Neuronal stem cell (in vitro differentiated cells): Measurements from ENCODE around the gene CAPZB.

Source experiments
- DNase-seq: peaks from one replicate; pipeline ENCODE4 v3.0.0-alpha.2; 2013; ENCODE audit warnings: low spot score
- H2AFZ ChIP-seq: one replicate; pipeline ENCODE4 v1.6.1; 2013; ENCODE audit warnings: mild to moderate bottlenecking, low read length, inconsistent platforms
- H2AK5ac ChIP-seq: 2 replicates; pipeline ENCODE4 v1.6.1; 2013; ENCODE audit warnings: low read depth, mild to moderate bottlenecking, inconsistent platforms, low read length, moderate library complexity, mixed read lengths
- H2BK120ac ChIP-seq: 2 replicates; pipeline ENCODE4 v1.6.1; 2013; ENCODE audit warnings: low read depth, mild to moderate bottlenecking, inconsistent platforms, low read length, moderate library complexity, mixed read lengths
- H2BK12ac ChIP-seq: one replicate; pipeline ENCODE4 v1.6.1; 2013; ENCODE audit warnings: low read length, inconsistent platforms
- H2BK15ac ChIP-seq: 2 replicates; pipeline ENCODE4 v1.6.1; 2013; ENCODE audit warnings: mild to moderate bottlenecking, low read length, inconsistent platforms, mixed read lengths
- H2BK5ac ChIP-seq: one replicate; pipeline ENCODE4 v1.6.1; 2013; ENCODE audit warnings: inconsistent platforms, mild to moderate bottlenecking, low read length, moderate library complexity
- H3K14ac ChIP-seq: one replicate; pipeline ENCODE4 v1.6.1; 2013; ENCODE audit warnings: low read length, inconsistent platforms
- H3K18ac ChIP-seq: 2 replicates; pipeline ENCODE4 v1.6.1; 2013; ENCODE audit warnings: low read length, inconsistent platforms
- H3K23ac ChIP-seq: 2 replicates; pipeline ENCODE4 v1.6.1; 2013; ENCODE audit warnings: low read depth, mild to moderate bottlenecking, mixed read lengths, low read length, inconsistent platforms; ENCODE audit not compliant: poor library complexity
- H3K27ac ChIP-seq: replicated peaks from 3 replicates; pipeline ENCODE4 v1.5.1; 2013; ENCODE audit warnings: low read length, inconsistent platforms
- H3K27me3 ChIP-seq, 3 experiments: 2 replicates each; pipeline ENCODE4 v1.6.1; 2013; ENCODE audit warnings: low read length in 3 of 3, mild to moderate bottlenecking in 2 of 3, inconsistent platforms in 1 of 3, low read depth in 1 of 3, mixed read lengths in 1 of 3, moderate library complexity in 1 of 3; ENCODE audit not compliant: control insufficient read depth in 3 of 3, insufficient read depth in 3 of 3
- H3K36me3 ChIP-seq, 2 donors: replicated peaks in 1 of 2; 2 replicates each; pipeline ENCODE4 v1.6.1; 2013; ENCODE audit warnings: low read length in 2 of 2; ENCODE audit not compliant: control insufficient read depth in 2 of 2, insufficient read depth in 2 of 2
- H3K4ac ChIP-seq: 2 replicates; pipeline ENCODE4 v1.6.1; 2013; ENCODE audit warnings: inconsistent platforms, mild to moderate bottlenecking, low read length, moderate library complexity
- H3K4me1 ChIP-seq, 2 donors: 1 replicate in 1 of 2; 2 replicates in 1 of 2; pipeline ENCODE4 v1.6.1; 2013; ENCODE audit warnings: low read length in 2 of 2, low read depth in 1 of 2; ENCODE audit not compliant: control insufficient read depth in 2 of 2, insufficient read depth in 1 of 2
- H3K4me2 ChIP-seq: one replicate; pipeline ENCODE4 v1.6.1; 2013; ENCODE audit warnings: mild to moderate bottlenecking, low read length, inconsistent platforms; ENCODE audit not compliant: insufficient read depth, poor library complexity, severe bottlenecking
- H3K4me3 ChIP-seq, 2 donors: 2 replicates each; pipeline ENCODE4 v1.5.1; 2013; ENCODE audit warnings: low read length in 2 of 2, mild to moderate bottlenecking in 2 of 2, inconsistent platforms in 1 of 2, moderate library complexity in 1 of 2
- H3K79me1 ChIP-seq: one replicate; pipeline ENCODE4 v1.6.1; 2013; ENCODE audit warnings: low read depth, mild to moderate bottlenecking, inconsistent platforms, low read length, moderate library complexity
- H3K9ac ChIP-seq: one replicate; pipeline ENCODE4 v1.6.1; 2013; ENCODE audit warnings: mild to moderate bottlenecking, low read depth, low read length, inconsistent platforms; ENCODE audit not compliant: poor library complexity
- H3K9me3 ChIP-seq, 2 donors: replicated peaks in 1 of 2; 2 replicates each; pipeline versions ENCODE3 to v1.6.1; 2013; ENCODE audit warnings: low read length in 2 of 2, mild to moderate bottlenecking in 2 of 2, inconsistent platforms in 1 of 2, low read depth in 1 of 2, mixed read lengths in 1 of 2, moderate library complexity in 1 of 2; ENCODE audit not compliant: control insufficient read depth in 2 of 2, insufficient read depth in 1 of 2
- H4K8ac ChIP-seq: one replicate; pipeline ENCODE4 v1.6.1; 2013; ENCODE audit warnings: low read depth, mild to moderate bottlenecking, inconsistent platforms, low read length, moderate library complexity
- H4K91ac ChIP-seq: one replicate; pipeline ENCODE4 v1.6.1; 2013; ENCODE audit warnings: low read length, low read depth, mild to moderate bottlenecking, inconsistent platforms; ENCODE audit not compliant: poor library complexity
- WGBS, 2 donors: extraction: QIAGEN DNeasy Blood & Tissue Kit; methylation state at CpG; one replicate each; pipeline ENCODE4 v1.1.7; 2013; ENCODE audit warnings: missing lambda C conversion rate in 2 of 2, mixed read lengths in 1 of 2; ENCODE audit not compliant: insufficient read length in 2 of 2, insufficient replicate concordance in 1 of 2; ENCODE audit errors: extremely low coverage in 2 of 2; 5-methylcytosine and 5-hydroxymethylcytosine counted together

Gene CAPZB

DNA sequence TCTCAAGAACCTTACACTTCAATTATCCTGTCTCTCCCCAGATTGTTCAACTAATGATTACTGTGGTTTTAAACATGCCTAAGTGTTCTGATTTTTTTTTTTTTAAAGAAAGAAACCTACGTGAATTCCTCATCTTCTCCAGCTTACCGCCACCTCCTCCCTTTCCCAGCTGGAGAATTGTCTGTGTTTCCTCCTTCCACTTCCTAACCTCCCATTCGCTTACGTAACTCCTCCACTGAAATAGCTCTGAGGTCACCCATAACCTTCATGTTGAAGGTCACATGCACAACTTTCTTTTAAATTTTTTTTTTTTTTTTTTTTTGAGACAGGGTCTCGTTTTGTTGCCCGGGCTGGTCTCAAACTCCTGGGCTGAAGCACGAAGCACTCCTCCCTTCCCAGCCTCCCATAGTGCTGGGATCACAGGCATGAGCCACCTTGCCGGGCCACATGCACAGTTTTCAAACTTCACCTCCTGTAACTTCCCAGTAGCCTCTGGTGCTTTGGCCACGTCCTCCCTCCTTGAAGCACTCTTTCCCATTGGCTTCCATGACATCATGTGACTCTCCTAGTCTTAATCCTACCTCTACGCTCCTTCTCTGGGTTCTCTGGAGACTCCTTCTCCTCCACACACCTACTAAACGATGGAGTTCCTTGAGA, 9.8 kb upstream of the CAPZB start:
- Histone ChIP-seq H2BK5ac (no peak overlapping the region), H3K23ac (no peak overlapping the region), H4K8ac (no peak overlapping the region), H3K27ac (no peak overlapping the region), H3K4me2 (no peak overlapping the region), H3K4me1 (no peaks in the 10 kb centered on the region), H2AFZ (no peak overlapping the region), H3K9ac (no peak overlapping the region), H3K4ac (no peak overlapping the region), H2BK120ac (no peak overlapping the region), H2BK12ac (no peak overlapping the region), H3K14ac (no peak overlapping the region), H3K9me3 (peaks cover 0 to 4% of the 10 kb centered on the region in 2 donors), H3K27me3 (peaks cover 0 to 9% (median 0%) of the 10 kb centered on the region in 3 experiments), H3K18ac (no peak overlapping the region), H3K36me3 (no peaks in the 10 kb centered on the region), H4K91ac (no peak overlapping the region), H3K4me3 (no peak overlapping the region), H3K79me1 (no peaks in the 10 kb centered on the region), H2AK5ac (no peak overlapping the region), H2BK15ac (no peak overlapping the region)
- no peak for DNase-seq
- no CpG with 5 or more reads among the region's 11 CpGs for WGBS, 2 donors

DNA sequence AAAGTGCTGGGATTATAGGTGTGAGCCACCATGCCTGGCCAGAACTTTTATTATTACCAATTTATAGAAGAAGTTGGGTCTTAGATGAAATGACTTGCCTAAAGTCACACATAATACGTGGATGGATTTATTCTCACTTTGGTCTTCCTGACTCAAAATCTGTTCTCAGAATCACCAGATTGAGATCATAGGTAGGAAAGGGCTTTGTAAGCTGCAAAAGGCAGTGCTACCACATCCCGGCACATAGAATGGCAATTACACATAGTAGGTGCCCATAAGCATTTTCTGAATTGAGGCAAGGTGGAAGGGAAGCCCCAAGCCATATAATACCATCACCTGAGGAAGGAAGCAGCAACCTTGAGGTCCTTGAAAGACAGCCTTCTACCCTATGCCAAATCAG, 8.2 kb upstream of the CAPZB start:
- no peak overlapping the region for H2BK120ac ChIP-seq
- no peak overlapping the region for H2AFZ ChIP-seq
- no peak overlapping the region for H4K91ac ChIP-seq
- H3K4me3 ChIP-seq, result no peak overlapping the region
- H2BK12ac ChIP-seq, result no peak overlapping the region
- H3K36me3 ChIP-seq, result no peaks in the 10 kb centered on the region
- no peaks in the 10 kb centered on the region for H3K9me3 ChIP-seq
- no peaks in the 10 kb centered on the region for H3K79me1 ChIP-seq
- H3K4me1 ChIP-seq, result no peaks in the 10 kb centered on the region
- peaks cover 0 to 9% (median 0%) of the 10 kb centered on the region in 3 experiments for H3K27me3 ChIP-seq
- DNase-seq, result no peak
- no peak overlapping the region for H3K23ac ChIP-seq
- H2BK15ac ChIP-seq, result no peak overlapping the region
- H3K14ac ChIP-seq, result no peak overlapping the region
- no peak overlapping the region for H3K9ac ChIP-seq
- H2AK5ac ChIP-seq, result no peak overlapping the region
- H3K4me2 ChIP-seq, result no peak overlapping the region
- no peak overlapping the region for H4K8ac ChIP-seq
- no CpG with 5 or more reads among the region's 2 CpGs for WGBS, 2 donors
- H3K27ac ChIP-seq, result no peak overlapping the region
- no peak overlapping the region for H3K4ac ChIP-seq
- no peak overlapping the region for H3K18ac ChIP-seq
- H2BK5ac ChIP-seq, result no peak overlapping the region

DNA sequence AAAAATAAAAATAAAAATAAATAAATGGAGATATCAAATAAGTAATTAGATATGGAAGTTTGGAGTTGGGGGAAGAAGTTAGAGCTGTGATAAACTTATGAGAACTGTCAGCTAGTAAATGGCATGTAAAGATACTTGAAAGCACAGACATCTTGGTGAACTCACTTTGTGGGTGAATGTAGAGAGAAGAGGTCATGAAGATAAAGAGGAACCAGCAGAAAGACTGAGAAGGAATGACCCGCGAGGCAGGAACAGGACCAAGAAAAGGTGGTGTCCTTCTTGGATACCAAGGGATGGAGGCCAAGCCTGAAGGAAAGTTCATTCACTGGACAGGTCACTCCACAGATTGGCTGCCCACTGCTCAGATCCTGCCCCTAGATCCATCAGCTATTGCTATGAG, 4.7 kb upstream of the CAPZB start:
- Histone ChIP-seq H3K14ac (no peak overlapping the region), H3K36me3 (no peaks in the 10 kb centered on the region), H2AK5ac (no peak overlapping the region), H2AFZ (no peak overlapping the region), H3K4me1 (no peaks in the 10 kb centered on the region), H3K9me3 (no peaks in the 10 kb centered on the region), H3K27me3 (peaks cover 0 to 9% (median 0%) of the 10 kb centered on the region in 3 experiments), H3K18ac (peak overlapping the region; percentile 64), H3K79me1 (no peaks in the 10 kb centered on the region), H3K23ac (no peak overlapping the region), H4K8ac (no peak overlapping the region), H3K4me2 (no peak overlapping the region), H2BK5ac (no peak overlapping the region), H2BK120ac (no peak overlapping the region), H3K4me3 (no peak overlapping the region), H2BK12ac (no peak overlapping the region), H4K91ac (no peak overlapping the region), H3K4ac (no peak overlapping the region), H3K27ac (no peak overlapping the region), H3K9ac (no peak overlapping the region), H2BK15ac (peak overlapping the region; percentile 55)
- no CpG with 5 or more reads among the region's 2 CpGs for WGBS, 2 donors
- no peak for DNase-seq

DNA sequence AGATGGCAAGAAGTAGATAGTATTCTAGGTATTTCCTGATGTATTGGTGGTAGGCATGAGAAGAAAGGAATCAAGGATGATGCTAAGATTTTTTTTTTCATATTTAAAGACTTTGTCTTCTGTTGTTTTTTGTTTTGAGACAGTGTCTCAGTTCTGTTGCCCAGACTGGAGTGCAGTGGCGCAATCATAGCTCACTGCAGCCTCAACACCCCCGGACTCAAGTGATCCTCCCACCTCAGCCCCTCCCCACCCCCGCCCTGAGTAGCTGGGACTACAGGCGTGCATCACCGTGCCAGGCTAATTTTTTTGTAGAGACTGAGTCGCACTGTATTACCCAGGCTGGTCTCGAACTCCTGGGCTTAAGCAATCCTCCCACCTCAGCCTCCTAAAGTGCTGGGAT, 2.8 kb upstream of the CAPZB start:
- no peak overlapping the region for H3K4me2 ChIP-seq
- H3K14ac ChIP-seq, result no peak overlapping the region
- peaks cover 0 to 10% of the 10 kb centered on the region in 2 donors for H3K36me3 ChIP-seq
- H4K91ac ChIP-seq, result no peak overlapping the region
- H3K27me3 ChIP-seq, result peaks cover 0 to 9% (median 0%) of the 10 kb centered on the region in 3 experiments
- H3K9ac ChIP-seq, result no peak overlapping the region
- H4K8ac ChIP-seq, result no peak overlapping the region
- no CpG with 5 or more reads among the region's 7 CpGs for WGBS, 2 donors
- no peak overlapping the region for H3K27ac ChIP-seq
- no peaks in the 10 kb centered on the region for H3K9me3 ChIP-seq
- DNase-seq, result no peak
- H3K79me1 ChIP-seq, result peaks cover 5% of the 10 kb centered on the region
- H2BK15ac ChIP-seq, result no peak overlapping the region
- H3K23ac ChIP-seq, result no peak overlapping the region
- no peak overlapping the region for H2BK5ac ChIP-seq
- no peak overlapping the region for H3K4ac ChIP-seq
- no peak overlapping the region for H2AK5ac ChIP-seq
- no peak overlapping the region for H2BK12ac ChIP-seq
- no peak overlapping the region for H2BK120ac ChIP-seq
- no peak overlapping the region for H2AFZ ChIP-seq
- H3K4me3 ChIP-seq, result no peak overlapping the region
- H3K18ac ChIP-seq, result no peak overlapping the region
- H3K4me1 ChIP-seq, result peaks cover 10 to 14% of the 10 kb centered on the region in 2 donors
